22Rv1 (cell line): ENCODE results near the gene UNC5A.

Experiments used
- H3K27ac ChIP-seq: fragments of 450-650 bp; 2 replicates; pipeline ENCODE4 v1.5.1; 2017
- CTCF ChIP-seq: fragments of 450-650 bp; IDR thresholded peaks from 2 replicates; pipeline ENCODE4 v1.5.1; 2017; ENCODE audit warnings: mild to moderate bottlenecking
- ZFX ChIP-seq: fragments of 450-650 bp; IDR thresholded peaks from 2 replicates; pipeline ENCODE4 v1.6.1; 2017; ENCODE audit warnings: antibody characterized with exemption, borderline replicate concordance

Gene UNC5A

GRCh38 chr5:176790941-176791340, 19.4 kb upstream of the UNC5A start:
- no peak overlapping the region for H3K27ac ChIP-seq
- TF ChIP-seq CTCF (no peak), ZFX (no peak)

GRCh38 chr5:176792655-176793342, 17.6 kb upstream of the UNC5A start:
- H3K27ac ChIP-seq, result no peak overlapping the region
- TF ChIP-seq ZFX, result no peak
- no peak for TF ChIP-seq CTCF

- TF ChIP-seq ZFX, result no peak
- no peak for TF ChIP-seq CTCF
- no peak overlapping the region for H3K27ac ChIP-seq
Measured at GRCh38 chr5:176793343-176793699, 17.0 kb upstream of the UNC5A start.

GRCh38 chr5:176793736-176794135, 16.6 kb upstream of the UNC5A start:
- no peak overlapping the region for H3K27ac ChIP-seq
- TF ChIP-seq CTCF (no peak), ZFX (no peak)

- H3K27ac ChIP-seq, result no peak overlapping the region
- TF ChIP-seq CTCF, result no peak
- no peak for TF ChIP-seq ZFX
Measured at GRCh38 chr5:176794509-176794908, 15.8 kb upstream of the UNC5A start.

- H3K27ac ChIP-seq, result no peak overlapping the region
- TF ChIP-seq ZFX (no peak), CTCF (no peak)
Measured at GRCh38 chr5:176796411-176796810, 13.9 kb upstream of the UNC5A start.

- TF ChIP-seq ZFX (no peak), CTCF (no peak)
- H3K27ac ChIP-seq, result no peak overlapping the region
Measured at GRCh38 chr5:176796970-176797369, 13.4 kb upstream of the UNC5A start.
